HG03442 (cell line): ENCODE results near the gene F12.

Experiments used
- ATAC-seq: cut with Tn5 transposase; IDR thresholded peaks from one replicate; pipeline ENCODE4 v1.9.1; 2021; ENCODE audit warnings: mild to moderate bottlenecking, moderate library complexity; ENCODE audit not compliant: unreplicated experiment

Gene F12

GRCh38 chr5:177358370-177358819 is 51.0 kb downstream of the F12 start:
- no peak for ATAC-seq

GRCh38 chr5:177357459-177358351 is 51.7 kb downstream of the F12 start, which contains the start of gene RGS14:
TSS of gene RGS14 (plus strand) at chr5:177357924. CDS start at chr5:177358025, 101 bp downstream.
- peak; percentile 88 for ATAC-seq

- no peak for ATAC-seq
These were observed 52.3 kb downstream of the F12 start for GRCh38 chr5:177357146-177357458.

GRCh38 chr5:177356746-177357145 is 52.6 kb downstream of the F12 start:
- no peak for ATAC-seq

- ATAC-seq = no peak
These were observed 53.5 kb downstream of the F12 start for GRCh38 chr5:177355868-177356168.

- ATAC-seq = no peak
These were observed 54.0 kb downstream of the F12 start for GRCh38 chr5:177355162-177355867.

- ATAC-seq = no peak
These were observed 54.7 kb downstream of the F12 start for GRCh38 chr5:177354711-177355110.

GRCh38 chr5:177354256-177354655 is 55.1 kb downstream of the F12 start:
- no peak for ATAC-seq

GRCh38 chr5:177353093-177353492 is 56.3 kb downstream of the F12 start:
- ATAC-seq = no peak
